ENCODE measurements around the gene CYSLTR2. TPM values are rescaled to one million over a fixed set of nuclear protein-coding genes. Genes with fewer than 3 reads are reported as not detected.

CYSLTR2 gene
- total RNA-seq, 1 donor from 2014 or later, result 2.1 TPM

GRCh38 chr13:48675247-48675646 lies 21.5 kb downstream of the CYSLTR2 start:
- Mint-ChIP-seq H3K27ac (ENCODE audit: unreplicated experiment) (no peak overlapping the region), H3K4me1 (ENCODE audit: low read depth, unreplicated experiment) (no peaks in the 10 kb centered on the region), H3K4me3 (ENCODE audit: unreplicated experiment) (no peak overlapping the region), H3K27me3 (ENCODE audit: low read depth, unreplicated experiment) (peaks cover 11% of the 10 kb centered on the region), H3K9me3 (ENCODE audit: unreplicated experiment) (peaks cover 8% of the 10 kb centered on the region), H3K36me3 (ENCODE audit: low read depth, unreplicated experiment) (no peaks in the 10 kb centered on the region)
- Histone ChIP-seq H3K4me1 (ENCODE audit: insufficient read depth, low read length) (no peaks in the 10 kb centered on the region), H3K9me3 (ENCODE audit: insufficient read depth, low read depth, low read length) (no peaks in the 10 kb centered on the region), H3K4me2 (ENCODE audit: low read length) (no peak overlapping the region), H2AFZ (ENCODE audit: low read depth, low read length) (no peak overlapping the region), H3K27me3 (ENCODE audit: insufficient read depth, low read length) (peaks cover 3% of the 10 kb centered on the region), H3K27ac (ENCODE audit: low read depth, low read length) (no peak overlapping the region), H3K9ac (ENCODE audit: low read length) (no peak overlapping the region), H3K79me2 (ENCODE audit: insufficient read depth, low read length) (no peaks in the 10 kb centered on the region), H4K20me1 (ENCODE audit: insufficient read depth, low read length) (no peaks in the 10 kb centered on the region), H3K4me3 (ENCODE audit: insufficient read depth, low read depth, low read length) (no peak overlapping the region), H3K36me3 (ENCODE audit: insufficient read depth, low read length) (no peaks in the 10 kb centered on the region)
- FAIRE-seq (no peak), DNase-seq (ENCODE audit: low read depth) (no peak)
- TF ChIP-seq EZH2 (IDR thresholded peaks at IDR 0.05; ENCODE audit: insufficient read depth, low read length), result no peak
- no peak for TF ChIP-seq CTCF (IDR thresholded peaks at IDR 0.05; ENCODE audit: insufficient read depth, low read depth, low read length)

GRCh38 chr13:48678316-48678715 lies 24.6 kb downstream of the CYSLTR2 start:
- no peak overlapping the region for H3K9ac ChIP-seq (ENCODE audit: low read length)
- DNase-seq (ENCODE audit: low read depth) (no peak), FAIRE-seq (no peak)
- no peaks in the 10 kb centered on the region for H3K36me3 Mint-ChIP-seq (ENCODE audit: low read depth, unreplicated experiment)
- no peaks in the 10 kb centered on the region for H3K36me3 ChIP-seq (ENCODE audit: insufficient read depth, low read length)
- no peaks in the 10 kb centered on the region for H3K9me3 ChIP-seq (ENCODE audit: insufficient read depth, low read depth, low read length)
- no peaks in the 10 kb centered on the region for H3K79me2 ChIP-seq (ENCODE audit: insufficient read depth, low read length)
- H3K27ac Mint-ChIP-seq (ENCODE audit: unreplicated experiment), result no peak overlapping the region
- no peaks in the 10 kb centered on the region for H4K20me1 ChIP-seq (ENCODE audit: insufficient read depth, low read length)
- no peaks in the 10 kb centered on the region for H3K4me1 ChIP-seq (ENCODE audit: insufficient read depth, low read length)
- H3K9me3 Mint-ChIP-seq (ENCODE audit: unreplicated experiment), result no peaks in the 10 kb centered on the region
- TF ChIP-seq EZH2 (IDR thresholded peaks at IDR 0.05; ENCODE audit: insufficient read depth, low read length), result no peak
- no peak for TF ChIP-seq CTCF (IDR thresholded peaks at IDR 0.05; ENCODE audit: insufficient read depth, low read depth, low read length)
- peaks cover 13% of the 10 kb centered on the region for H3K27me3 Mint-ChIP-seq (ENCODE audit: low read depth, unreplicated experiment)
- H3K4me2 ChIP-seq (ENCODE audit: low read length), result no peak overlapping the region
- no peaks in the 10 kb centered on the region for H3K4me1 Mint-ChIP-seq (ENCODE audit: low read depth, unreplicated experiment)
- no peak overlapping the region for H2AFZ ChIP-seq (ENCODE audit: low read depth, low read length)
- no peak overlapping the region for H3K4me3 ChIP-seq (ENCODE audit: insufficient read depth, low read depth, low read length)
- H3K27ac ChIP-seq (ENCODE audit: low read depth, low read length), result no peak overlapping the region
- peaks cover 3% of the 10 kb centered on the region for H3K27me3 ChIP-seq (ENCODE audit: insufficient read depth, low read length)
- no peak overlapping the region for H3K4me3 Mint-ChIP-seq (ENCODE audit: unreplicated experiment)

GRCh38 chr13:48679941-48680680 lies 26.4 kb downstream of the CYSLTR2 start:
- no peaks in the 10 kb centered on the region for H3K36me3 Mint-ChIP-seq (ENCODE audit: low read depth, unreplicated experiment)
- Histone ChIP-seq H4K20me1 (ENCODE audit: insufficient read depth, low read length) (no peaks in the 10 kb centered on the region), H3K79me2 (ENCODE audit: insufficient read depth, low read length) (no peaks in the 10 kb centered on the region), H3K4me2 (ENCODE audit: low read length) (peak overlapping the region; percentile 9), H3K9me3 (ENCODE audit: insufficient read depth, low read depth, low read length) (no peaks in the 10 kb centered on the region), H3K4me3 (ENCODE audit: insufficient read depth, low read depth, low read length) (no peak overlapping the region), H3K27me3 (ENCODE audit: insufficient read depth, low read length) (peaks cover 3% of the 10 kb centered on the region), H2AFZ (ENCODE audit: low read depth, low read length) (no peak overlapping the region), H3K36me3 (ENCODE audit: insufficient read depth, low read length) (no peaks in the 10 kb centered on the region), H3K27ac (ENCODE audit: low read depth, low read length) (no peak overlapping the region), H3K9ac (ENCODE audit: low read length) (no peak overlapping the region), H3K4me1 (ENCODE audit: insufficient read depth, low read length) (no peaks in the 10 kb centered on the region)
- H3K4me3 Mint-ChIP-seq (ENCODE audit: unreplicated experiment), result no peak overlapping the region
- no peaks in the 10 kb centered on the region for H3K9me3 Mint-ChIP-seq (ENCODE audit: unreplicated experiment)
- no peak for TF ChIP-seq CTCF (IDR thresholded peaks at IDR 0.05; ENCODE audit: insufficient read depth, low read depth, low read length)
- no peak for TF ChIP-seq EZH2 (IDR thresholded peaks at IDR 0.05; ENCODE audit: insufficient read depth, low read length)
- no peaks in the 10 kb centered on the region for H3K4me1 Mint-ChIP-seq (ENCODE audit: low read depth, unreplicated experiment)
- DNase-seq (ENCODE audit: low read depth), result no peak
- peaks cover 15% of the 10 kb centered on the region for H3K27me3 Mint-ChIP-seq (ENCODE audit: low read depth, unreplicated experiment)
- no peak for FAIRE-seq
- no peak overlapping the region for H3K27ac Mint-ChIP-seq (ENCODE audit: unreplicated experiment)
